Motor neuron (in vitro differentiated cells): ENCODE results near the gene WSCD1. TPM values are rescaled to one million over a fixed set of nuclear protein-coding genes. Genes with fewer than 3 reads are reported as not detected.
A peak's percentile ranks its signal among the peaks of the same experiment; 100 is the strongest.

Experiments
- ATAC-seq, 8 experiments: fragments of 200-7000 bp; cut with Tn5 transposase; replicated peaks in 6 of 8; 2 replicates each; pipeline ENCODE4 v1.8.0; 2021; ENCODE audit warnings: mild to moderate bottlenecking in 8 of 8, moderate library complexity in 8 of 8
- H3K27ac ChIP-seq, 2 donors: fragments of 250-450 bp; sonication (Bioruptor Pico); 2 replicates each; pipeline ENCODE4 v1.9.0; 2021; ENCODE audit warnings: antibody characterized with exemption in 2 of 2, mild to moderate bottlenecking in 2 of 2, moderate library complexity in 1 of 2
- H3K4me1 ChIP-seq, 2 donors: fragments of 250-450 bp; sonication (Bioruptor Pico); replicated peaks in 1 of 2; 2 replicates each; pipeline ENCODE4 v1.6.1; 2021; ENCODE audit warnings: antibody characterized with exemption in 2 of 2, mild to moderate bottlenecking in 2 of 2, moderate library complexity in 1 of 2
- H3K4me3 ChIP-seq, 5 donors: fragments of 250-450 bp; sonication (Bioruptor Pico); 2 replicates each; pipeline ENCODE4 v1.9.0; 2021; ENCODE audit warnings: antibody characterized with exemption in 5 of 5, mild to moderate bottlenecking in 5 of 5, moderate library complexity in 4 of 5
- WGBS, 10 experiments: fragments of 450-650 bp; shearing (Covaris generic); methylation state at CpG; one replicate each; pipeline ENCODE4 v1.0.0; 2022; 5-methylcytosine and 5-hydroxymethylcytosine counted together
- in situ Hi-C, 9 experiments: fragments of 400-800 bp; cut with MboI; loops; one replicate each; pipeline ENCODE4 v1.15.0; 2021; ENCODE audit warnings: low sequenced_read_pairs in 9 of 9, low pct_unique_long_range_greater_than_20kb in 2 of 9; ENCODE audit not compliant: unreplicated experiment in 9 of 9
- total RNA-seq, 8 experiments: library from RNA; unstranded; fragments of 300-600 nt; gene quantifications; 2 replicates each; pipeline versions ENCODE4 v1.2.3 to v1.2.4, GENCODE V29; 2022

The WSCD1 gene
- total RNA-seq, 8 experiments from 2014 or later: 0.10 to 28.3 (median 22.9) TPM; not detected in 1

DNA sequence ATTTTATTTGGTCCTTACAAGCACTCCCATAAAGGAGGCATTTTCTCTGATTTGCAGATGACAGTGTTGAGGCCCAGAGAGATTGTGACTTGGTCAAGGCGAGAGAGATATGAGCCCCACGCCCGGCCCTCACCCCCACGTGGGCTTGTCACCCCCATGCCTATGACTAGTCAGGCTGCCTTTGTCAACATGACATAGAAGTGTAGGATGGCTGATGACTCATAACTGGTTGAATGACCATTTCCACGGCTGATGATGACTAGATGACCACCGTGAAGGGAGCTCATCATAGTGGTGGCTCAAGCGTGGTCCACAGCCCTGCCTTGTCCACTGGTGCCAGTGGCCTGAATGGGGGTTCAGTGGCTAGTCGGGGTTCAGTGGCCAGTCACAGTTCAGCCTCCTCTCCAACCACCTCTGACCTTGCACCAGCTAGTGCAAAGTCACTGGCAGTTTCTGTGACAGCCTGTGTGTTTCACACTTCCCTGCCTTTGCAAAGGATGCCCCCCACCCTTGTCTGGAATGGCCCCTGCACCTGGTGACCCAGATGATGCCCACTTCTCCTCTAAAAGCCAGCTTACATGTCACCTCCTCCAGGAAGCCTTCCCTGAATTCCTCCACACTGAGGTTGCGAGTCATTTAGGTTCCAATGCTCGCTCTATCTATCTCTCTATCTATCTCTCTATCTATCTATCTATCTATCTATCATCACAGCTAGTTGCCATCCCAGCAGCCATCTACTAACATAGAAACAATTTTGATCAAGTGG, 3.8 kb upstream of the WSCD1 start:
- in situ Hi-C loops: loop anchor here in 3 of 9 experiments (25.0 kb wide), 2 partner anchors 454 to 479 kb away; partner anchors contain the start of gene NLRP1 (in 2 of the 3)
- peak in 2 of 8 experiments; percentile 2 to 3 for ATAC-seq
- WGBS, 10 experiments: 0 to 100% (median 69%) methylated on average over 1 to 4 of the region's 10 CpGs; no CpG with 5 or more reads in 4 of the 10 experiments
- Histone ChIP-seq H3K4me1 (peaks cover 6 to 7% of the 10 kb centered on the region in 2 donors), H3K4me3 (no peak overlapping the region), H3K27ac (no peak overlapping the region)

DNA sequence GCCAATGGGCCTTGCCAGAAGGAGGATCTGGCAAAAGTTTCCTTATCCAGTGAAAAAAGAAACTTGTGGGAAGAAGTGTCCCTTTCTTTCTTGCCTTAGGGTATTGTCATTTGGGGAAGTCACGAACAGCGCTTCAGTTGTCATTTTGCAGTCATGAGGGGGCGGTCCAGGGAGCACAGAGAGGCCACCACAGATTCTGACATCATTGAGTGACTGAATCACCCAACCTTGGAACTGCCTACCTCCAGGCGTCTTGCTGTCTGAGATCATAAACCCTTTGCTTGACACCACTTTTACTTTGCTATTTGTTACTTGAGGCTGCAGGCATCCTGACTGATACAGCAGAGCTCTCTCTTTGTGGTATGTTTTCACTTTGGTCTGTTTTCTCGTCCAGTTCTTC, 3.1 kb upstream of the WSCD1 start:
- WGBS, 10 experiments: 0 to 96% (median 81%) methylated on average over 1 to 5 of the region's 5 CpGs; no CpG with 5 or more reads in 3 of the 10 experiments
- Histone ChIP-seq H3K27ac (no peak overlapping the region), H3K4me1 (peaks cover 13 to 14% of the 10 kb centered on the region in 2 donors), H3K4me3 (no peak overlapping the region)
- in situ Hi-C loops: loop anchor here in 3 of 9 experiments (25.0 kb wide), 2 partner anchors 455 to 480 kb away; partner anchors contain the start of gene NLRP1 (in 2 of the 3)
- ATAC-seq: no peak

DNA sequence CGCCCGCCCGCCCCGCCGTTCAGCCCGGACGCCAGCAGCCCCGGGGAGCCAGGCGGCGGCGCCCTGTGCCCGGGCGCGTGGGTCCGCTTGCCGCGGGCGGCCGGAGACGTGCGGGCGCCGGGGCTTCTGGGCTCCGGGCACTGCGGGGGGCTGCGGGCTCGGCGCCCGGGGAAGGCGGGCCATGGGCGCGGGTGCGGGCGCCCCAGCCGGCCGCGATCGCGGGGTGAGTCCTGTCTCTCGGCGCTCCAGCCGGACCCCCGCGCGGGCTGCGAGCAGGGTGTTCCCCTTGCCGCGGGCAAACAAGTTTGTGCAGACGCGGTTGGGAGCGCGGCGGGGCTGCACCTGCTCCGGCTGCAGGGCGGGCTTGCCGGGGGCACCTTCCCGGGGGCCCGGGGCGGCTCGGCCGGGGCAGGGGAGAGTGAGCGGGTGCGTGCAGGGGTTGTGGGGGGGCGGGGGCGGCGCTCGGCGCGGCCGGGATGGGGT, 292 bp downstream of the WSCD1 start:
- peaks cover 32 to 36% of the 10 kb centered on the region in 2 donors for H3K4me1 ChIP-seq
- in situ Hi-C loops: loop anchor here in 3 of 9 experiments (10.0 to 25.0 kb wide), 3 partner anchors 344 to 483 kb away; partner anchors contain the start of gene NLRP1 (in 2 of the 3)
- peak overlapping the region; percentile 73 to 93 (median 77) for H3K4me3 ChIP-seq
- peak in 6 of 8 experiments; percentile 35 to 50 (median 43) for ATAC-seq
- no CpG with 5 or more reads among the region's 70 CpGs for WGBS, 10 experiments
- peak overlapping the region in 1 of 2 donors; percentile 46 for H3K27ac ChIP-seq

DNA sequence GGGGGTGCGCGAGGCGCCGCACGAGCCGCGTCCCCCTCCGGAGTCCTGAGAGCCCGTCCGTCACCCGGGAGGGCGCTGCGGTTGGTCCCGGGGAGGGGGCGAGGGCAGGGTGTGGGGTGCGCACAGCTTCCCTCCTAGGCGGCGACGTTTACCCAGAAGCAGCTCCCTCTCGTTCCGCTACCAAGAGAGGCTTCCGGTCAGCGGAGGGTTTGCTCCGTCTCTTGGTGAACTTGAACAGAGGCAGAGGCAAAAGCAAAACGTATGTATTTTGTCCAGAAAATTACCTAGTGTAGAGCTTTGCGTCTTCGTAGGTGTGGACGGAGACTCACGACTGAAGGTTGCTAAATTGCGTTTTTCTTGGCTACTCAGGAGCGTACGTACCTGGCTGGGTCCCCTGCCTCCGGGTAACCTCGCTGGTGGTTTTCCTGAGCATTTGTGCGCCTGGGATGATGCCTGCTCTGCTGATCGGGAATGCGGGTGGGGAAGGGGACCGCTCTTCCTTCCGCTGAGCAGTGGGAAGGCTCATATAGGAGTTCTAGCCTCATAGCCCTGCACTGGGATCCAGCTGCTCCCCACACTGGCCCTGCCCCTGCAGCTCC, 833 bp downstream of the WSCD1 start:
- Histone ChIP-seq H3K4me1 (peaks cover 37 to 42% of the 10 kb centered on the region in 2 donors), H3K27ac (peak overlapping the region in 1 of 2 donors; percentile 17), H3K4me3 (peak overlapping the region; percentile 73 to 93 (median 77))
- 0 to 27% (median 3%) methylated on average over 2 to 22 of the region's 39 CpGs; no CpG with 5 or more reads in 5 of the 10 experiments for WGBS, 10 experiments
- peak in 6 of 8 experiments; percentile 9 to 58 (median 56) for ATAC-seq
- in situ Hi-C loops: loop anchor here in 3 of 9 experiments (10.0 to 25.0 kb wide), 3 partner anchors 344 to 484 kb away; partner anchors contain the start of gene NLRP1 (in 2 of the 3)

DNA sequence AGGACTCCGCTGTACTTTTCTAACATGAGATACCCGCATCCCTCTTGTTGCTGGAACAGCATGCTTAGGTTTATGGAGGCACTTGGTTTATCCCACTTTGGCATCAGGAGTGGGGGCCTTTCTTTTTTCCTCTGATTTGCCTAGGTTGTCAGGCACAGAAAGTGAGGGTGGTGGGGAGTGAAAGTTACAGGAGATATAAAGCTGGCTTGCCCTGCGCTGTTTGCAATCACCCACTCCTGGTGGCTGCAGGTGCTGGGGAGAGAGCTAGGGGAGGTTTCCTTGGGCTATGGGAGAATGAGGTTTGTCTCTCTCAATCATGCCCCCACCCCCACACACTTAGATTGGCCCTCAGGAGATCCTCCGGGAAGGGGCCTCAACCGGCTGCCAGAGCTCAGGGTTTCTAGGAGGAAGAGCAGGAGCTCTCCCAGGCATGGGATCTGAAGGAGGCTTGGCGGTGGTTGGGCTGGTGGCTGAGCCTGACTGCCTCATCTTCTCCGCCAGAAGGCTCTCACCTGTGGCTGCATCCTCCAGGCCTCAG, 1.4 kb downstream of the WSCD1 start:
- peak overlapping the region; percentile 73 to 93 (median 77) for H3K4me3 ChIP-seq
- in situ Hi-C loops: loop anchor here in 3 of 9 experiments (10.0 to 25.0 kb wide), 3 partner anchors 343 to 484 kb away; partner anchors contain the start of gene NLRP1 (in 2 of the 3)
- no peak for ATAC-seq
- peaks cover 41 to 46% of the 10 kb centered on the region in 2 donors for H3K4me1 ChIP-seq
- H3K27ac ChIP-seq: no peak overlapping the region
- WGBS, 10 experiments: 10 to 80% methylated on average over 1 to 2 of the region's 7 CpGs; no CpG with 5 or more reads in 8 of the 10 experiments

DNA sequence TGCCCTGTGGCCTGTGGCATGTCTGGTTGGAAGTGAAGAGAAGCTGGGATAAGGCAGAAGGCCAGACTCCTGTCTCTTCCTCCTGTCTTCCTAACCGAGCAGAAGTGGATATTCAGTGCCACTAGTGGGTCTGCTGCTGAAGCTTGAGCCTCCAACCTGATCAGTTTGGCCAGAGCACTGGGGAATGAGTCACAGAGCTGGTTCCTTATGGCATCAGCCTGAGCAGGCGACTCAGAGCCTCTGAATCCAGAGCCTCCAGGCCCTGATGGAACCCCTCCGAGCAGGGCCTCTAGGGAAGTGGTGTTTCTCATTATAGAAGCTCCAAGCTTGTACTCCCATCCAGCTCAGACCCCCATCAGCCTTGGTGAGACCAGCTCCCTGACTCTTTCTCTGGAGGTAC, 2.0 kb downstream of the WSCD1 start:
- WGBS, 10 experiments: 0 to 80% (median 54%) methylated on average over 1 to 2 of the region's 3 CpGs; no CpG with 5 or more reads in 6 of the 10 experiments
- no peak for ATAC-seq
- peaks cover 41 to 50% of the 10 kb centered on the region in 2 donors for H3K4me1 ChIP-seq
- H3K27ac ChIP-seq: no peak overlapping the region
- peak overlapping the region; percentile 73 to 93 (median 77) for H3K4me3 ChIP-seq
- in situ Hi-C loops: loop anchor here in 3 of 9 experiments (10.0 to 25.0 kb wide), 3 partner anchors 343 to 485 kb away; partner anchors contain the start of gene NLRP1 (in 2 of the 3)

DNA sequence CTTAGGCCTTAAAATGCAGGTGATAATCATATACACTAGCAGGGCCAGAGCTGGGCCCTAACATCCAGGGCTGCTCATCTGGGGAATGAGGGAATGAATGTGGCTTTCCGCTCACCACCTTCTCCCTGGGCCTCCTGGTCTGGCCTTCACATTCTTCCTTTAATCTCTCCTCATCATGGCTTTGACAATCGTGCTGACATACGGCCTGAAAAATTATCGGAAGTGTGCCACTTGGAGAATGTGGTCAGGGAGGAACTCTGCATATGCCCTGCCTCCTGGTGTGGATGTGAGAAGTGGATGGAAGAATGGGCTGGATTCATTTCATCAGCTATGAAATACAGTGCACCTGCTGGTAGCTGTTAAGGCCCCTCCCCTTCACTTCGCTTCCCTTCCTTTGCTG, 2.4 kb downstream of the WSCD1 start:
- WGBS, 10 experiments: 0 to 74% methylated on average over 1 to 5 of the region's 5 CpGs; no CpG with 5 or more reads in 8 of the 10 experiments
- peak overlapping the region in 1 of 5 donors; percentile 80 for H3K4me3 ChIP-seq
- ATAC-seq: no peak
- H3K4me1 ChIP-seq: peaks cover 42 to 54% of the 10 kb centered on the region in 2 donors
- no peak overlapping the region for H3K27ac ChIP-seq
- in situ Hi-C loops: loop anchor here in 3 of 9 experiments (10.0 to 25.0 kb wide), 3 partner anchors 342 to 485 kb away; partner anchors contain the start of gene NLRP1 (in 2 of the 3)

DNA sequence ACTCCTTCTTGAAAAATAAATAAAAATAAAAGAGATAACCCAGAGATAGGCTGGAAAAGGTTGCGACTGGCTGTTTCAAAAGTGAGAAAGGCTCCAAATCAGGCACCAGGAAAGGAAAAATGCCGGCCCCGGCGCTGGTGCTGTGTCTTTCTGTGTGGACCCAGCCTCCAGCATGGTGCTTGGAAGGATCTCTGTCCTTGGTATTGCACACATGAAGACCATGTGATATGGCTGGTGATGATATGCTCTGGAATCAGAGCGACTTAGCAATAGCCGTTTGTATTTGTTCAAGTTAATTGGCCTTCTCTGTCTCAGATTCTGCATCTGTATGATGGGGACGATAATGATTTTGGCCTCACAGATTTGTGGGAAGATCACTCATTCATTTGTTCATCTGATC, 3.4 kb downstream of the WSCD1 start:
- in situ Hi-C loops: loop anchor here in 3 of 9 experiments (10.0 to 25.0 kb wide), 3 partner anchors 341 to 486 kb away; partner anchors contain the start of gene NLRP1 (in 2 of the 3)
- Histone ChIP-seq H3K27ac (no peak overlapping the region), H3K4me3 (no peak overlapping the region), H3K4me1 (peaks cover 47 to 58% of the 10 kb centered on the region in 2 donors)
- 18 to 100% (median 84%) methylated on average over 1 to 7 of the region's 7 CpGs; no CpG with 5 or more reads in 2 of the 10 experiments for WGBS, 10 experiments
- no peak for ATAC-seq

DNA sequence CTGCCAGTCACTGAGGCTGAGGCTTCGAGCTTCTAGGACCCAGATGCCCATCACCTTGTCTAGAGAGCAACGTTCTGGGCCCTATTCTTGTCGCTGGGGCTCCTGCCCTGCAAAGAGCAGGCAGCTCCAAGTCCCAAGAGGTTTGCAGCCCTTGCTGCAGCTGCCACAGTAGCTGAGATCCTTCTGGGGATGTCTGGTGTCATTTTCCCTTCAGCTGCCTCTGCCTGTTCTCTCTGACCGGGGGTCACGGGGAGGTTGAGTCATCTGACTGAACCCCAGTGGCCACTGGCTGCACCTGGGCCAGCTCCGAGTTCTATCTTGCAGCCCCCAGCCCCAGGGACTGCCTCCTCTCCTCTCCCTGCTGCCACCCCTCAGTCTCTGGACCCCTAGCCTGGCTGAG, 4.9 kb downstream of the WSCD1 start:
- Histone ChIP-seq H3K4me1 (peaks cover 41 to 57% of the 10 kb centered on the region in 2 donors), H3K4me3 (no peak overlapping the region), H3K27ac (peak overlapping the region; percentile 14 to 24)
- peak in 3 of 8 experiments; percentile 20 to 29 (median 23) for ATAC-seq
- in situ Hi-C loops: loop anchor here in 2 of 9 experiments (10.0 to 25.0 kb wide), 2 partner anchors 337 to 340 kb away; no protein-coding TSS in a partner anchor
- WGBS, 10 experiments: 0 to 80% (median 57%) methylated on average over 1 to 5 of the region's 6 CpGs; no CpG with 5 or more reads in 5 of the 10 experiments

DNA sequence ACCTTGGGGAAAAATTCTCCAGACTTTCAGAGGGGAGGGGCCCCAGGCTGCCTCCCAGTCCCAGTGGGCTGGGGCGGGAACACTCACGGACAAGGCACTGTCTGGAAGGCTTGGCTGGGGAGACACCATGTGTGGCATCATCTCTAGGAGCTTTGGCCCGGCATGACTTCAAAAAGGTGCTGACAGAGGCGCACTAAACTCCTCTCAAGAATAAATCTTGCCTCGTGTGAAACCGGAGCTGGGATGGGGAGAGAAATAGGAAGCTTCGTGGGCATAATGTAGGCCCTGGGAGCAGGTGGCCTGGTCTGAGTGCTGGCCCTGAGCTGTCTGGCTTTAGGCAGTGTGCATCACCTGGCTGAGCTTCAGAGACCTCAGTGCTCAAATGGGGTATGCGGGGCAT, 5.7 kb downstream of the WSCD1 start:
- H3K27ac ChIP-seq: no peak overlapping the region
- in situ Hi-C loops: loop anchor here in 2 of 9 experiments (10.0 to 25.0 kb wide), 2 partner anchors 336 to 339 kb away; no protein-coding TSS in a partner anchor

DNA sequence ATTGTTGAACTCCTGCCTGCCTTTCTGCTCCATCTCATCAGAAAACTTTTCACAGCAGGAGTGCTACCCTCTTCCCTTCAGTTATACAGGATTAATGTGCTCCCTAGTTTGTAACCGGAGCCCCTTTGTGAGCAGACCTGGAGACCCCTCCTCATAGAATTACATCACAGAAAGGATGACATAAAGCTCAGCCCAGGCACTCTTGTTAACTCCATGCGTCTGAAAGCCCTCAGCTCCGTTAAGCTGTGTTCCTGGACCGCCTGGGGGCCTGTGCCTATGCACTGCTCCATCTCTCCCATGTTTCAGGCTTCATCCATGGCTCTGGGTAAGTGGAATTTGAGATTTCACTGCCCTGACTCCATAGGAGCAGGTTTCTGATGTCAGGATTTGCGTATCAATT, 7.6 kb downstream of the WSCD1 start:
- WGBS, 10 experiments: 0 to 100% (median 35%) methylated on average over 1 to 4 of the region's 5 CpGs; no CpG with 5 or more reads in 2 of the 10 experiments
- in situ Hi-C loops: loop anchor here in 2 of 9 experiments (10.0 to 25.0 kb wide), 2 partner anchors 335 to 337 kb away; no protein-coding TSS in a partner anchor
- H3K27ac ChIP-seq: no peak overlapping the region
- ATAC-seq: no peak
- H3K4me1 ChIP-seq: peaks cover 27 to 43% of the 10 kb centered on the region in 2 donors
- H3K4me3 ChIP-seq: no peak overlapping the region

More for the DNA sequence above, 5.7 kb downstream of the WSCD1 start:
- 0 to 83% (median 71%) methylated on average over 1 to 2 of the region's 8 CpGs; no CpG with 5 or more reads in 6 of the 10 experiments for WGBS, 10 experiments
- Histone ChIP-seq H3K4me3 (no peak overlapping the region), H3K4me1 (peaks cover 41 to 57% of the 10 kb centered on the region in 2 donors)
- no peak for ATAC-seq

DNA sequence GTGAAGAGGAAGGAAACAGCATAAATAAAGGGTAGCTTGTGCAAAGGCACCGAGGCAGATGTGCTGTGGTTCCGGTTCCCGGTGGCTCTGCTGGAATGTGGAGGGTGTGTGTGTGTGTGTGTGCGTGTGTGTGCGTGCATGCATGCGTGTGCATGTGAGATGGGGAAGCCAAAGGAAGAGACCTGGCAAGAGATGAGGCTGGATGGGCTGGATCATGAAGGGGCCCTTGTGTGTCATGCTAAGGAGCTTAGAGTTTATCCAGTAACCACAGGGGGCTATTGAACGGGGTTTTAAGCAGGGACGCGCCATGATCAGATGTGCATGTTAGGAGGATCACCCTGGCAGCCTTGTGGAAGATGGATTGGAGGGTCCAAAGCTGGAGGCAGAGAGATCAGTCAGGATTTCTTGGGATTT, 8.3 kb downstream of the WSCD1 start:
- no peak for ATAC-seq
- H3K4me1 ChIP-seq: peaks cover 26 to 39% of the 10 kb centered on the region in 2 donors
- in situ Hi-C loops: loop anchor here in 2 of 9 experiments (10.0 to 25.0 kb wide), 2 partner anchors 334 to 336 kb away; no protein-coding TSS in a partner anchor
- WGBS, 10 experiments: 18 to 97% (median 71%) methylated on average over 1 to 6 of the region's 9 CpGs; no CpG with 5 or more reads in 6 of the 10 experiments
- no peak overlapping the region for H3K27ac ChIP-seq
- no peak overlapping the region for H3K4me3 ChIP-seq
